Natural killer cell (primary cell): ENCODE measurements around the gene IL11RA. TPM values are rescaled to one million over a fixed set of nuclear protein-coding genes. Genes with fewer than 3 reads are reported as not detected.

Experiments
- ATAC-seq, 3 donors: fragments of 150-1000 bp in 2 of 3; fragments of 200-7000 bp in 1 of 3; cut with Tn5 transposase; 1 replicate in 1 of 3; 2 replicates in 2 of 3; pipeline ENCODE4 v1.10.0; 2021; ENCODE audit warnings: mild to moderate bottlenecking in 2 of 3, moderate library complexity in 2 of 3
- DNase-seq, 2 donors: peaks; one replicate each; pipeline versions ENCODE4 v3.0.0 to v3.0.0-alpha.2; 2013 to 2021; ENCODE audit warnings: mixed read lengths in 1 of 2
- H3K27ac ChIP-seq: one replicate; pipeline ENCODE4 v1.5.1; 2013; ENCODE audit warnings: mild to moderate bottlenecking, low read length
- H3K27me3 ChIP-seq: one replicate; pipeline ENCODE4 v1.6.1; 2013; ENCODE audit warnings: low read length; ENCODE audit not compliant: control insufficient read depth, insufficient read depth
- H3K36me3 ChIP-seq: one replicate; pipeline ENCODE4 v1.6.1; 2013; ENCODE audit warnings: low read length; ENCODE audit not compliant: control insufficient read depth, insufficient read depth
- H3K4me1 ChIP-seq: one replicate; pipeline ENCODE4 v1.6.1; 2013; ENCODE audit warnings: low read length; ENCODE audit not compliant: control insufficient read depth, insufficient read depth
- H3K4me3 ChIP-seq: one replicate; pipeline ENCODE4 v1.5.1; 2013; ENCODE audit warnings: low read length
- H3K9me3 ChIP-seq: one replicate; pipeline ENCODE4 v1.6.1; 2013; ENCODE audit warnings: low read length; ENCODE audit not compliant: control insufficient read depth, insufficient read depth
- H3K27ac Mint-ChIP-seq, 2 donors: one replicate each; pipeline ENCODE4 v1.8.0; 2022; ENCODE audit warnings: mild to moderate bottlenecking in 2 of 2, mixed read lengths in 2 of 2, moderate library complexity in 1 of 2
- H3K27me3 Mint-ChIP-seq, 2 donors: one replicate each; pipeline ENCODE4 v1.8.0; 2022; ENCODE audit warnings: low read depth in 2 of 2, mixed read lengths in 2 of 2
- H3K36me3 Mint-ChIP-seq: one replicate; pipeline ENCODE4 v1.8.0; 2022; ENCODE audit warnings: mixed read lengths
- H3K4me1 Mint-ChIP-seq, 2 donors: one replicate each; pipeline ENCODE4 v1.8.0; 2022; ENCODE audit warnings: mixed read lengths in 2 of 2
- H3K4me3 Mint-ChIP-seq: one replicate; pipeline ENCODE4 v1.8.0; 2022; ENCODE audit warnings: mild to moderate bottlenecking, moderate library complexity, mixed read lengths
- H3K9me3 Mint-ChIP-seq, 2 donors: one replicate each; pipeline ENCODE4 v1.8.0; 2022; ENCODE audit warnings: mixed read lengths in 2 of 2
- CTCF ChIP-seq: fragments of 200-600 bp; IDR thresholded peaks from one replicate; pipeline ENCODE4 v1.8.0; 2022; ENCODE audit warnings: antibody characterized with exemption
- WGBS: methylation state at CpG from one replicate; pipeline ENCODE4 v1.1.7; 2013; ENCODE audit warnings: missing lambda C conversion rate; ENCODE audit not compliant: insufficient coverage; 5-methylcytosine and 5-hydroxymethylcytosine counted together
- intact Hi-C: fragments of 100-400 bp; cut with micrococcal nuclease; formaldehyde crosslinking; loops from one replicate; pipeline ENCODE4 v1.14.2; 2022
- total RNA-seq, 4 donors: library from RNA; stranded (reverse); fragments of 120-200 nt in 1 of 4; gene quantifications; one replicate each; pipeline versions ENCODE4 v1.2.3 to v1.2.4, GENCODE V29; 2013 to 2022

Gene IL11RA
- total RNA-seq, 3 donors from 2014 or later (not counting 1 experiment from before 2014, with no cell fraction given): 64.2 to 91.1 (median 66.1) TPM

- Mint-ChIP-seq H3K36me3 (no peaks in the 10 kb centered on the region), H3K9me3 (no peaks in the 10 kb centered on the region), H3K4me3 (peak overlapping the region; percentile 90), H3K27me3 (no peaks in the 10 kb centered on the region), H3K27ac (peak overlapping the region; percentile 86 to 92), H3K4me1 (peaks cover 11 to 26% of the 10 kb centered on the region in 2 donors)
- ATAC-seq: peak in 2 of 3 donors; percentile 0 to 2
- TF ChIP-seq CTCF: no peak
- Histone ChIP-seq H3K4me1 (peaks cover 24% of the 10 kb centered on the region), H3K9me3 (no peaks in the 10 kb centered on the region), H3K36me3 (peaks cover 3% of the 10 kb centered on the region), H3K27me3 (no peaks in the 10 kb centered on the region), H3K4me3 (peak overlapping the region; percentile 54), H3K27ac (peak overlapping the region; percentile 7)
- intact Hi-C loops: loop anchor here (2.0 kb wide), 2 partner anchors 28 to 206 kb away; partner anchors contain the start of genes DNAI1, FAM219A and SIGMAR1
- WGBS: 2% methylated on average over 26 of the region's 26 CpGs
- no peak for DNase-seq
Observed at GRCh38 chr9:34665067-34665380, 13.0 kb downstream of the IL11RA start.

DNA sequence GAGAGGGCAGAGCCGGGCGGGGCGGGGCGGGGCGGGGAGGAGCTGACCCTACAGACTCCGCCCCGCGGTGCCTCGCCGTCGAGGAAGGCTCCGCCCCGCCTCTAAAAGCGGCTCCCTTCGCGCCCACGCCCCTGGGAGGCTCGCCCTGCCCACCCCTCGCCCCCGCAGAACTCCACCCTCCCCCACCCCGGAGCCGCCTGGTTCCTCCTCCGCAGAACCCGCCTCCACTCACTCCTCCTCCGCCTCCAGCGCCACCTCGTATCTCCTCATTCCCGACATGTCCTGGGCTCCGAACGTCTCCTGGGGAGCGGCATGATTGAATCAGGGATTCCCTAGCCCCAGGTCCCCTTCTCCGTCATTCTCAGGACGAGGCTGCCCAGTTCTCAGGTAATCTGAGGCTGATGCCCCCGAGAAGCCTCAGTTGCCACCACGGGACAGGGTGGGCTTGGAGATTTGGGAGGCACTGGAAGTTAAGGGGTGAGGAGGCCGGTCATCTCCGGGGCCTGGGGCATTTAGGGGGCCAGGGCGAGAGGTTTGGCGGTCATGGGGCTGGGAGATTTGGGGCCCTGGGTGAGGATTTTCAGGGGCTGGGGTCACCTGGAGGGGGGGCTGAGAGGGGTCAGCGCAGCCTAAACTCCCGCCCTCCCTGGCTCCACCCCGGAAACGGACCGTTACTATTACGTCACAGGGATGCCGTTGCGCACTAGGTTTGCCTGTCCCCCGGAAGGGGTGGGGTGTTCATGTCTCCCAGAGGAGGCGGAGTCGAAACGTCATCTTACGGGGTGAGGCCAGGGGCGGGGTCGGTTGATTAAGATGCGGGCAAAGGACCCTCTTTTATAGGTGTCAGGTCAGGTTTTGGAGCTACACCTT, 13.6 kb downstream of the IL11RA start:
- Mint-ChIP-seq H3K27me3 (no peaks in the 10 kb centered on the region), H3K4me1 (peaks cover 11 to 26% of the 10 kb centered on the region in 2 donors), H3K36me3 (no peaks in the 10 kb centered on the region), H3K9me3 (no peaks in the 10 kb centered on the region), H3K27ac (peak overlapping the region; percentile 86 to 92), H3K4me3 (peak overlapping the region; percentile 90)
- peaks cover 24% of the 10 kb centered on the region for H3K4me1 ChIP-seq
- H3K9me3 ChIP-seq: no peaks in the 10 kb centered on the region
- peak overlapping the region; percentile 70 for H3K4me3 ChIP-seq
- intact Hi-C loops: loop anchor here (2.0 kb wide), 2 partner anchors 29 to 207 kb away; partner anchors contain the start of genes DNAI1, FAM219A and SIGMAR1
- peaks cover 3% of the 10 kb centered on the region for H3K36me3 ChIP-seq
- peak overlapping the region; percentile 96 for H3K27ac ChIP-seq
- peak; percentile 85 to 93 (median 86) for ATAC-seq
- H3K27me3 ChIP-seq: no peaks in the 10 kb centered on the region
- 6% methylated on average over 53 of the region's 55 CpGs for WGBS
- no peak for TF ChIP-seq CTCF
- peak; percentile 82 to 97 for DNase-seq

DNA sequence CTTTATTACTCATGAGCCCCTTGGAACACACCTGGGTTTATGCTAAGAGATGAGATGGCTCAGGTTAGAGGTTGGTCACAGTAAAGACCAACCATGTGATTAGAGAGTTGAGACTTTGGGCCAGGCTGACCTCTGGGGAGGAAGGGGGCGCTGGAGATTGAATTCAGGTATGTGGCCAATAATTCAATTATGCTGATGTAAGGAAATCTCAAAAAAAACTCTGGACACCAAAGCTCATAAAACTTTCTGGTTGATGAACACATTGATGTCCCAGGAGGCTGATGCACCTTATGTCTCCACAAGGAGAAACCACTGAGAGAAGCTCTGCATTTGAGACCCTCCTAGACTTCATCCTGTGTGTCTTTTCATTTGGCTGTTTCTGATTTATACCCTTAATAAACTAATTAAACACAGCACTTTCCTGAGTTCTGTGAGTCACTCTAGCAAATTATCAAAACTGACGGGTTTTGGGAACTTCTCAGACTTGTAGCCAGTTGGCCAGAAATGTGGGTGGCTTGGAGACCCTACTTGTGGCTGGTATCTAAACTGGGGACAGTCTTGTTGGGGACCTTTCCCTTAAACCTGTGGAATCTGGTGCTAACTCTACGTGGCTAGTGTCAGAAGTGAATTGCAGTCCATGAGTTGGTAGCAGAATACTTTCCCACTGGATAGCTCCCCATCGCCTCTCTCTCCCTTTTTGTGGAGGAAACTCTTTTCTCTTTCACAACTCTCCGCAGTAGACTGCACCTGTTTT, 18.0 kb downstream of the IL11RA start:
- Mint-ChIP-seq H3K36me3 (no peaks in the 10 kb centered on the region), H3K27ac (no peak overlapping the region), H3K27me3 (no peaks in the 10 kb centered on the region), H3K4me1 (peaks cover under 1 to 10% of the 10 kb centered on the region in 2 donors), H3K9me3 (no peaks in the 10 kb centered on the region), H3K4me3 (no peak overlapping the region)
- intact Hi-C loops: no loop called here
- 90% methylated on average over 4 of the region's 5 CpGs for WGBS
- Histone ChIP-seq H3K36me3 (no peaks in the 10 kb centered on the region), H3K4me1 (peaks cover 12% of the 10 kb centered on the region), H3K27ac (no peak overlapping the region), H3K4me3 (no peak overlapping the region), H3K27me3 (no peaks in the 10 kb centered on the region), H3K9me3 (no peaks in the 10 kb centered on the region)
- ATAC-seq (no peak), DNase-seq (no peak)
- TF ChIP-seq CTCF: no peak
